NCI-H2171 treated with DMSO at 0.1 percent for 48 hours (cell line): Measurements from ENCODE around the gene SCG5.

Experiments
- DNase-seq: peaks from one replicate; lab custom pipeline; 2025; lab: John Stamatoyannopoulos, UW

The SCG5 gene

GRCh38 chr15:32691689-32692038 lies 50.2 kb downstream of the SCG5 start:
- no peak for DNase-seq

- no peak for DNase-seq
These were observed 50.8 kb downstream of the SCG5 start for GRCh38 chr15:32692286-32692685.

- no peak for DNase-seq
These were observed 52.9 kb downstream of the SCG5 start for GRCh38 chr15:32694222-32694983.

GRCh38 chr15:32698773-32699390 lies 57.4 kb downstream of the SCG5 start:
- DNase-seq = no peak

GRCh38 chr15:32700501-32701150 lies 59.1 kb downstream of the SCG5 start:
- no peak for DNase-seq

GRCh38 chr15:32701863-32702262 lies 60.4 kb downstream of the SCG5 start:
- DNase-seq = no peak

- DNase-seq = no peak
These were observed 63.0 kb downstream of the SCG5 start for GRCh38 chr15:32704395-32704981.

GRCh38 chr15:32705446-32705845 lies 63.9 kb downstream of the SCG5 start:
- DNase-seq = no peak

- DNase-seq = no peak
These were observed 65.2 kb downstream of the SCG5 start for GRCh38 chr15:32706704-32707103.

- no peak for DNase-seq
These were observed 65.9 kb downstream of the SCG5 start for GRCh38 chr15:32707436-32707835.

- DNase-seq = no peak
These were observed 68.0 kb downstream of the SCG5 start for GRCh38 chr15:32709295-32710033.

GRCh38 chr15:32715276-32715675 lies 73.8 kb downstream of the SCG5 start:
- no peak for DNase-seq

GRCh38 chr15:32716216-32716914 lies 74.9 kb downstream of the SCG5 start:
- no peak for DNase-seq

- DNase-seq = no peak
These were observed 75.5 kb downstream of the SCG5 start for GRCh38 chr15:32716915-32717425.

- DNase-seq = no peak
These were observed 76.1 kb downstream of the SCG5 start, which contains the start of gene GREM1 for GRCh38 chr15:32717426-32718226. Gene GREM1, plus strand, starts transcription at chr15:32718004. Its CDS starts 12,687 bp downstream, at chr15:32730691.

GRCh38 chr15:32718227-32718820 lies 76.8 kb downstream of the SCG5 start:
- DNase-seq = no peak

GRCh38 chr15:32718821-32719716 lies 77.6 kb downstream of the SCG5 start:
- DNase-seq = no peak

- no peak for DNase-seq
These were observed 80.1 kb downstream of the SCG5 start for GRCh38 chr15:32721596-32721995.

GRCh38 chr15:32722136-32722535 lies 80.6 kb downstream of the SCG5 start:
- DNase-seq = no peak
